SJSA1 (cell line): ENCODE measurements around the gene CNTNAP3B. TPM values are rescaled to one million over a fixed set of nuclear protein-coding genes. Genes with fewer than 3 reads are reported as not detected.
"Not testable (repeated sequence)": the region's sequence is repeated elsewhere in the genome, so short reads cannot be mapped to it uniquely, and the experiment has no call there.

Source experiments
- DNase-seq, 2 experiments: peaks; one replicate each; pipeline ENCODE4 v3.0.0-alpha.2; 2015 to 2020; ENCODE audit warnings: low spot score in 2 of 2, low read depth in 1 of 2
- H3K27ac ChIP-seq: fragments of 250-450 bp; sonication (Bioruptor Pico); 2 replicates; pipeline ENCODE4 v1.5.1; 2020; ENCODE audit warnings: mild to moderate bottlenecking, moderate library complexity
- H3K27me3 ChIP-seq: fragments of 250-450 bp; sonication (Bioruptor Pico); replicated peaks from 2 replicates; pipeline ENCODE4 v1.5.1; 2020; ENCODE audit warnings: mild to moderate bottlenecking, moderate library complexity
- H3K36me3 ChIP-seq: fragments of 250-450 bp; sonication (Bioruptor Pico); 2 replicates; pipeline ENCODE4 v1.5.1; 2020; ENCODE audit warnings: mild to moderate bottlenecking
- H3K4me1 ChIP-seq: fragments of 250-450 bp; sonication (Bioruptor Pico); replicated peaks from 2 replicates; pipeline ENCODE4 v1.6.1; 2021; ENCODE audit warnings: mild to moderate bottlenecking
- H3K4me3 ChIP-seq: fragments of 250-450 bp; sonication (Bioruptor Pico); 2 replicates; pipeline ENCODE4 v1.5.1; 2020; ENCODE audit warnings: mild to moderate bottlenecking
- H3K9me3 ChIP-seq: fragments of 250-450 bp; sonication (Bioruptor Pico); replicated peaks from 2 replicates; pipeline ENCODE4 v1.5.1; 2020; ENCODE audit warnings: mild to moderate bottlenecking
- total RNA-seq: library from RNA; depleted of rRNA; stranded (reverse); fragments of >200 nt; shearing (Covaris generic); gene quantifications from 2 replicates; pipeline ENCODE4 v1.2.3, GENCODE V29; 2014

The CNTNAP3B gene
- total RNA-seq, 1 experiment from 2014 or later = not detected

DNA sequence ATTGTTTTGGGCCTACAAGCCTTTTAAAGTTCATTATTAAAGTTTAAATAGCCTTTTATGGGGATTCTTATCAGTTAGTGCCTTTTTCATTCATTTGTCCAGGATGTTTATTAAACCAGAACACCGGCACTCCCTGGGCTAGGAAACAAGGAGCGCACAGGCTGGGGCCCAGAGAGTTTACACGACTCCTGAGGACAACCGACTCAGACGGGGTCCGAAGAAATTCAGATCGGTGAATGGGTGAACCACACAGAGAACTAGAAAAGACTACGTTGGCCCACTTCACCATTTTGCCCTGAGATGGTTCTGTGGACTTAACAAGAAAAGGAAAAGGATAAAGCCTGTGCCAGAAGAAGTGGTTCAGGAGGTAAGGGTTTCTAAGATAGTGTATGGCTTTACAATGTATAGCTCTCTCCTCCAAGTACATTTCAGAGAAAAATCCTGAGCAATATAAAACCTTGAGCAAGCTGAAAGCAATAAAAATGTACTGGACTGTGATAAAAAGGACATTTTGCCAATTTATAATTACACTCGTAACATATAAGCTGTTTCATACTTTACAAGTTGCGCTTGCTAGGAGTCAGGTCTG lies 84.7 kb downstream of the CNTNAP3B start:
- not testable (repeated sequence) for H3K27ac ChIP-seq, DNase-seq, H3K36me3 ChIP-seq, H3K9me3 ChIP-seq, H3K27me3 ChIP-seq, H3K4me3 ChIP-seq, H3K4me1 ChIP-seq

GRCh38 chr9:42033541-42033940 lies 95.7 kb downstream of the CNTNAP3B start:
- not testable (repeated sequence) for H3K27ac ChIP-seq, H3K4me1 ChIP-seq, H3K36me3 ChIP-seq

DNA sequence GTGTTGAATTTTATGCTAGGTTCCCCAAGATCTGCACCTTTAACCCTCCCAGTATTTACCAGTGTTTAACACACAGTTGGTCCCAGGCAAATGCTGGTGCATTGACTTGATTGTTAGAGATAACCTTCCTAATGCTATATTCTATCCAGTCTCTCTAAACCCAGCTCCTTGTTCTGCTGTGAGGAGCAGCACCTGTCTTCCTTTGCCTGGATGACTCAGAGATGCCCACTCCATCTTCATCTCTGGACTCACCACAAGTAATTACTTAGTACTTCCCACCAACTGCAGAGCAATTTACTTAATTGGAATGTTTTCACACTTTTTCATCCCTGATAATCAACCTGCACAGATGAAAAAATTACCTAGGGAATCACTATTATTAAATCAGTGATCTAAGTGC lies 108.6 kb downstream of the CNTNAP3B start:
- not testable (repeated sequence) for H3K36me3 ChIP-seq, H3K27me3 ChIP-seq, H3K4me1 ChIP-seq, DNase-seq, H3K4me3 ChIP-seq, H3K27ac ChIP-seq, H3K9me3 ChIP-seq

More at GRCh38 chr9:42033541-42033940, 95.7 kb downstream of the CNTNAP3B start:
- H3K4me3 ChIP-seq, H3K9me3 ChIP-seq, H3K27me3 ChIP-seq, DNase-seq: not testable (repeated sequence)

DNA sequence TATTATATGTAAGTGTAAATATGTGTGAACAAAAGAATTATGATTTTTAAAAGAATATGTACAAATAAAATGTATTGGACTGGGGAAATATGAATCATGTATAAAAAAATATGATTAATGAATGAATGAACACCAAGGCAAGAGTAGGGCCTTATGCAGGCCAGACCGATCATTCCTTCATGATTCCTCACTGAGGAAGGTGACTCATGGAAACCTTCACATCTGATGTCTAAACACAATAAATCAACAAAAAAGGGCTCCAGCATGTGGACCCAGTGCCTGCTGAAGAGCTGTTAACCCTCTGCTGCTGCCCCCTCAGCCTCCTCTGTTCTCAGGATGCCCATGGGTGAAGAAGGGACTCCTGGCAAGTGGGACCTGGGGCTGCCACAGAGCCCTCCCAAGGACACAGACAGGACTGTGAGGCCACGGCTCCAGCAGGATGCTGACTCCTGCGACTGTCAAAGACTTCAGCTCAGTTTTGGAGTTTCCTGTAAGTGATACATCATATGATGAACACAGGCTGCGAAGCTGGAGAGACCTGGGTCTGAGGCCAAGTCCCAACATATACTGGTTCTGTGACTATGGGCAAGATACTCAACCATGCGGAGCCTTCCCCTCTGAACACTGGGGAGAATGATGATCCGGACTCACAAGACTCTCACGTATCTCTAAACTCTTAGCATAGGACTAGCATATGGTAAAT lies 110.9 kb downstream of the CNTNAP3B start:
- not testable (repeated sequence) for H3K4me3 ChIP-seq, H3K4me1 ChIP-seq, H3K36me3 ChIP-seq, H3K27me3 ChIP-seq, DNase-seq, H3K27ac ChIP-seq, H3K9me3 ChIP-seq

GRCh38 chr9:42014317-42014716 lies 114.9 kb downstream of the CNTNAP3B start:
- not testable (repeated sequence) for H3K27ac ChIP-seq, H3K36me3 ChIP-seq, H3K4me3 ChIP-seq, DNase-seq, H3K4me1 ChIP-seq, H3K27me3 ChIP-seq, H3K9me3 ChIP-seq

DNA sequence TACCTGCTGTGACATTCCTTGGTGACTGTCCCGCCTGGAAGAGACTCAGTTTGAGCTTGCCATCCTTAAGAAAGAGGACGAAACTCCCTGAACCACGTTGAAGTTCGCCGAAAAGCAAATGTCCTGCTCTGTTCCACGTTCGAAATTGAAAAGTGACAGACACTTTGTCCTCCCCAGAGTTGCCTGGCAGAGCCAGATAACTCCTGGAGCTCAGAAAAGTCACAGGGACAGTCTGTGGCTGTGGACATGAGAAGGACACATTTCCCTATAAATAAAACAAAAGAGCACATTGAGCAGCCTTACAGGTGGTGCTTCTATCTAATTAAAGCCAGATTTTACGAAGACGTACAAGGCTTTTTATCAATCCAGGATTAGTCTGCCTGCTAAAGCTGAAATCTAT lies 137.6 kb downstream of the CNTNAP3B start:
- DNase-seq, H3K9me3 ChIP-seq, H3K4me3 ChIP-seq, H3K4me1 ChIP-seq, H3K27me3 ChIP-seq, H3K36me3 ChIP-seq, H3K27ac ChIP-seq: not testable (repeated sequence)

- not testable (repeated sequence) for H3K4me1 ChIP-seq, H3K36me3 ChIP-seq, DNase-seq
These were observed 149.0 kb downstream of the CNTNAP3B start for GRCh38 chr9:41980271-41980670.

GRCh38 chr9:41977965-41978600 lies 151.1 kb downstream of the CNTNAP3B start:
- H3K9me3 ChIP-seq, DNase-seq, H3K27ac ChIP-seq, H3K4me3 ChIP-seq, H3K4me1 ChIP-seq, H3K27me3 ChIP-seq, H3K36me3 ChIP-seq: not testable (repeated sequence)

More at GRCh38 chr9:41980271-41980670, 149.0 kb downstream of the CNTNAP3B start:
- not testable (repeated sequence) for H3K4me3 ChIP-seq, H3K9me3 ChIP-seq, H3K27me3 ChIP-seq, H3K27ac ChIP-seq

- DNase-seq, H3K27me3 ChIP-seq, H3K4me1 ChIP-seq, H3K9me3 ChIP-seq, H3K4me3 ChIP-seq, H3K36me3 ChIP-seq, H3K27ac ChIP-seq: not testable (repeated sequence)
These were observed 154.3 kb downstream of the CNTNAP3B start for GRCh38 chr9:41974906-41975305.

DNA sequence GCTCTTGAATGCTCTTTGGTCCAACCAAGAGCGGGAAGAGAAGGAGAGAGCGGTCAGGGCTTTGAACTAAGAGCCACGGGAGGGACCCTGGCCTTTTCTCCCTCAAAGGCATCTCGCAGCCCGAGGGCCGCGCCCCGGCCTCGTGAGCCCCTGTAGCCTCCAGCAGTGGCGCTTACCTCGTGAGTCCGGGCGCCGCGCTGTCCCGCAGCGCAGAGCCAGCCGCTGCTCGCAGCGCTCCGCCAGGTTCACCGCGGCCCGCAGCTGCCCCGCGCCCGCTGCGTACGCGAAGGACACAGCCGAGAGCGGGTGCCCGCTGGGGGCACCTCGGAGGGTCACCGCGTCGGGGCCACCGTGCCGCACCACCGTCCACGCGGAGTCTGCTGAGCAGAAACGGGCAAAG lies 176.2 kb downstream of the CNTNAP3B start:
- not testable (repeated sequence) for H3K36me3 ChIP-seq, H3K27me3 ChIP-seq, H3K27ac ChIP-seq, H3K4me3 ChIP-seq, DNase-seq, H3K4me1 ChIP-seq, H3K9me3 ChIP-seq

GRCh38 chr9:41941738-41942137 lies 187.5 kb downstream of the CNTNAP3B start:
- H3K27me3 ChIP-seq, H3K4me1 ChIP-seq, H3K9me3 ChIP-seq, H3K27ac ChIP-seq, DNase-seq, H3K4me3 ChIP-seq, H3K36me3 ChIP-seq: not testable (repeated sequence)

GRCh38 chr9:41938143-41938542 lies 191.1 kb downstream of the CNTNAP3B start:
- H3K27me3 ChIP-seq, H3K4me1 ChIP-seq, H3K4me3 ChIP-seq, H3K27ac ChIP-seq, H3K36me3 ChIP-seq, DNase-seq, H3K9me3 ChIP-seq: not testable (repeated sequence)

DNA sequence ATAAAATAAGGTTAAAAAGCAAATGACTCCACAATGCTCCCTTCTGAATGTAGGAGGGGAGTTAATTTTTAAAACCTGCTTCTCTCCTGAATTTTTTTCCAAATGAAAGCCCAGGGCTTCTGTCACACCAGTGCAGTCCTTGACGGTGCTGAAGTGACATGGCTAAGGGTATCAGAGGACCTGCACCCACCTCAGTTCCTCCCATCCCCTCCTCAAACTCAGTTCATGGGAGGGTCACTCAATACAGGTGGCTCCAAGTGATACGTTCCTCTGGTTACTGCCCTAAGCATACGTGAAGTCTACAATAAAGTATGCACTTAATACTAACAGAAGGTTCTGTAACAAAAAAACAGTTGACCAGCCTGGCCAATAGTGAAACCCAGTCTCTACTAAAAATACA lies 193.5 kb downstream of the CNTNAP3B start:
- not testable (repeated sequence) for H3K27ac ChIP-seq, H3K9me3 ChIP-seq, DNase-seq, H3K27me3 ChIP-seq, H3K36me3 ChIP-seq, H3K4me1 ChIP-seq, H3K4me3 ChIP-seq

DNA sequence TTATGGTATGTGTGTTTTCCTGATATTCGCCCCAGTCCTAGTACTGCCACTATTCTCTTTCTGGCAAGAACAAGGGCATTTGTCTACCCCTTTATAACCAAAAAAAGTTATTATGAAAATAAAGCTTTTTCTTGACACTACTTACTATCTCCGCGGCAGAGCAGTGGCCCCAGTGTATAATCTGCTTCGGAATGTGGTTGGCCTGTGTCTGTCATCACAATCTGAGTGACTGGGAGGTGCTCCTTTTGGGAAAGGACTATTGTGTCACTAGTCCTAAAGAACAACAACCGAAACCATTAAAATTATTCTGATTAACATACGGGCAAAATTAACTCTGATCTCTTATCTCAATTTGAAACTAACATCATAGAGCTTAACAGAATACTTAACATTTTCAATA lies 200.1 kb downstream of the CNTNAP3B start:
- not testable (repeated sequence) for H3K4me3 ChIP-seq, H3K9me3 ChIP-seq, DNase-seq, H3K27ac ChIP-seq, H3K27me3 ChIP-seq, H3K36me3 ChIP-seq, H3K4me1 ChIP-seq
